Gastrocnemius medialis (tissue), 4 donors: ENCODE measurements around the gene CCNF.

Experiments used
- CTCF ChIP-seq, 5 experiments: fragments of 450-650 bp in 3 of 5; fragments of 200-600 bp in 2 of 5; sonication (generic) in 2 of 5; IDR thresholded peaks in 4 of 5; conservative IDR thresholded peaks in 1 of 5; 1 replicate in 4 of 5; 2 replicates in 1 of 5; pipeline ENCODE4 v1.5.1; 2016 to 2019; ENCODE audit warnings: antibody characterized with exemption in 5 of 5, mild to moderate bottlenecking in 3 of 5, moderate library complexity in 3 of 5
- POLR2A ChIP-seq, 2 donors: fragments of 450-650 bp; IDR thresholded peaks; one replicate each; pipeline ENCODE4 v1.6.1; 2017; ENCODE audit warnings: antibody characterized with exemption in 2 of 2, mild to moderate bottlenecking in 2 of 2, moderate library complexity in 2 of 2

DNA sequence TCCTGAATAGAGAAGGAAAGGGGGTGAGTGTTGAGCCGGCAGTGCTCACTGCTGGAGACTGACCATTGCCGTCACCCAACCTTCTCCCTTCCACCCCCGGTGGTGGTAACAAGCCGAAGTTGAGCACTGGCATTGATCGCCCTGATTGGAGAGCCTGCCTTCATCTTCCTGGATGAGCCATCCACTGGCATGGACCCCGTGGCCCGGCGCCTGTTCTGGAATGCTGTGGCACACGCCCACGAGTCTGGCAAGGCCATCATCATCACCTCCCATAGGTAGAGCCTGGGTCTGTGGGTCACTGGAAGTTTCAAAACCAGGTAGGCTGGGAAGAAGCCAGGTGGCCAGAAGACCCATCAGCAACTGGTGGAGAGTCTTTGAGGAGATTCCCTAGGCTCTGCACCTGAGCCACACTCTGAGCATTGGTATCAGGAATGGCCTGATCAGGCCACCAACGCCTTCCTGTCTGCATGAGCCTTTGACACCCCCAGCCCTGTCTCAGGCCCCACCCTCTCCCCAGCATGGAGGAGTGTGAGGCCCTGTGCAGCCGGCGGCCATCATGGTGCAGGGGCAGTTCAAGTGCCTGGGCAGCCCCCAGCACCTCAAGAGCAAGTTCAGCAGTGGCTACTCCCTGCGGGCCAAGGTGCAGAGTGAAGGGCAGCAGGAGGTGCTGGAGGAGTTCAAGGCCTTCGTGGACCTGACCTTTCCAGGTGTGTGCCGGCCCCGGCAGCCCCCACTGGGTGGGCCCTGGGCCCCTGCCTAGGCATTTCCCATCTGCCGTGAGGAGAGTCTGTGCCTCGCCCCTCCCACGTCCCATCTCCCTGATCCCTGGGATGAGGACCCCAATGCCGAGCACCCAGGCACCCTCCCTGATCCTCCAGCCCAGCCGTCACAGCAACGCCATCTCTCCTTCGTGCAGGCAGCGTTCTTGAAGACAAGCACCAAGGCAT lies 4.9 kb upstream of the CCNF start:
- TF ChIP-seq CTCF (IDR thresholded peaks at IDR 0.05 in 4 of 5, conservative IDR thresholded peaks at IDR 0.05 in 1 of 5) (no peak), POLR2A (IDR thresholded peaks at IDR 0.05) (no peak)
